Neural progenitor cell (in vitro differentiated cells): Measurements from ENCODE around the gene EMP1. TPM values are rescaled to one million over a fixed set of nuclear protein-coding genes. Genes with fewer than 3 reads are reported as not detected.

Source experiments
- DNase-seq: peaks from one replicate; pipeline ENCODE4 v3.0.0-alpha.2; 2016; ENCODE audit warnings: low spot score
- H2AFZ ChIP-seq: fragments of 200-600 bp; sonication (generic); replicated peaks from 2 replicates; pipeline ENCODE4 v1.6.1; 2016; ENCODE audit warnings: antibody characterized with exemption
- H3F3A ChIP-seq: fragments of 200-600 bp; sonication (generic); 2 replicates; pipeline ENCODE4 v1.6.1; 2016; ENCODE audit warnings: antibody characterized with exemption, low read depth
- H3K27ac ChIP-seq: fragments of 200-600 bp; sonication (generic); 2 replicates; pipeline ENCODE4 v1.5.1; 2016; ENCODE audit warnings: mild to moderate bottlenecking
- H3K27me3 ChIP-seq: fragments of 200-600 bp; sonication (generic); 2 replicates; pipeline ENCODE4 v1.6.1; 2016; ENCODE audit warnings: mild to moderate bottlenecking, moderate library complexity
- H3K36me3 ChIP-seq: fragments of 200-600 bp; sonication (generic); 2 replicates; pipeline ENCODE4 v1.5.1; 2016
- H3K4me1 ChIP-seq: fragments of 200-600 bp; sonication (generic); 2 replicates; pipeline ENCODE4 v1.6.1; 2016; ENCODE audit warnings: mixed run types
- H3K4me2 ChIP-seq: fragments of 200-600 bp; sonication (generic); 2 replicates; pipeline ENCODE4 v1.6.1; 2016
- H3K4me3 ChIP-seq: fragments of 200-600 bp; sonication (generic); 2 replicates; pipeline ENCODE4 v1.5.1; 2016
- H3K79me2 ChIP-seq: fragments of 200-600 bp; sonication (generic); 2 replicates; pipeline ENCODE4 v1.6.1; 2016; ENCODE audit warnings: low read depth
- H3K9ac ChIP-seq: fragments of 200-600 bp; sonication (generic); 2 replicates; pipeline ENCODE4 v1.6.1; 2016
- H3K9me3 ChIP-seq: fragments of 200-600 bp; sonication (generic); 2 replicates; pipeline ENCODE4 v1.5.1; 2016; ENCODE audit warnings: low read depth
- H4K20me1 ChIP-seq: fragments of 200-600 bp; sonication (generic); 2 replicates; pipeline ENCODE4 v1.6.1; 2016; ENCODE audit warnings: low read depth
- H3K27ac Mint-ChIP-seq: 3 replicates; pipeline ENCODE4 v1.8.0; 2021; ENCODE audit warnings: mixed read lengths
- H3K27me3 Mint-ChIP-seq: 2 replicates; pipeline ENCODE4 v1.8.0; 2022; ENCODE audit warnings: low read depth, mild to moderate bottlenecking, inconsistent platforms, moderate library complexity, mixed read lengths; ENCODE audit not compliant: insufficient read depth
- H3K36me3 Mint-ChIP-seq: 3 replicates; pipeline ENCODE4 v1.8.0; 2021; ENCODE audit warnings: mixed read lengths
- H3K4me1 Mint-ChIP-seq: 3 replicates; pipeline ENCODE4 v1.8.0; 2021; ENCODE audit warnings: mixed read lengths
- H3K4me3 Mint-ChIP-seq: 3 replicates; pipeline ENCODE4 v1.8.0; 2021; ENCODE audit warnings: mild to moderate bottlenecking, moderate library complexity, mixed read lengths
- H3K9me3 Mint-ChIP-seq: 3 replicates; pipeline ENCODE4 v1.8.0; 2020; ENCODE audit warnings: mixed read lengths
- EZH2 ChIP-seq: fragments of 200-600 bp; sonication (generic); IDR thresholded peaks from 2 replicates; pipeline ENCODE4 v1.6.1; 2017; ENCODE audit warnings: antibody characterized with exemption, mild to moderate bottlenecking, moderate library complexity
- EZH2phosphoT487 ChIP-seq: fragments of 200-600 bp; sonication (generic); IDR thresholded peaks from 2 replicates; pipeline ENCODE4 v1.6.1; 2017; ENCODE audit warnings: antibody characterized with exemption
- total RNA-seq: library from RNA; depleted of rRNA; stranded (reverse); fragments of >200 nt; gene quantifications from 2 replicates; pipeline ENCODE4 v1.2.3, GENCODE V29; 2015; ENCODE audit warnings: low replicate concordance
- TF ChIP-seq, protein P1 (sequence below): fragments of 200-600 bp; sonication (generic); IDR thresholded peaks from 2 replicates; pipeline ENCODE4 v1.5.1; 2017; ENCODE audit warnings: antibody characterized with exemption, mild to moderate bottlenecking

The EMP1 gene
- total RNA-seq, 1 donor from 2014 or later: not detected

DNA sequence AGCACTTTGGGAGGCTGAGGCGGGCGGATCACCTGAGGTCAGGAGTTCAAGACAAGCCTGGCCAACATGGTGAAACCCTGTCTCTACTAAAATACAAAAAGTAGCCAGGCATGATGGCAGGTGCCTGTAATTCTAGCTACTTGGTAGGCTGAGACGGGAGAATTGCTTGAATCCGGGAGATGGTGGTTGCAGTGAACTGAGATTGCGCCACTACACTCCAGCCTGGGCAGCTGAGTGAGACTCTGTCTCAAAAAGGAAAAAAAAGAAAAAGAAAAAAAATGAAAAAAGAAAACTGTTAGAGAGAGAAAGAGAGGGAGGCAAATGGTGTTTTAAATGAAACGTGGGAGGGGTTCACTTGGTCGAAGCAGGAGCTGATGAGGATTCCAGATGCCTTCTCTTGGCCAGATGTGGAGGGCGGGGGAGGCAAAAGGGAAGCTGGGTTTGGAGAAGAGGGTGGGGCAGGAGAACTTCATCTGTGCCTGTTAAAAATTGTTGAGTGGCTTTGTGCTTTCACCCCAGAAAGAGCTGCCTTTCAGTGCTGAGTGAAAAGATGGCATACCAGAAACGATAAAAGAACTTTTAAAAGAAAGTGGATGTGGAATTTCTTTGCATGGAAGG lies 1.1 kb downstream of the EMP1 start:
- Histone ChIP-seq H3F3A (no peaks in the 10 kb centered on the region), H3K79me2 (no peaks in the 10 kb centered on the region), H3K36me3 (no peaks in the 10 kb centered on the region), H3K4me1 (peaks cover 29% of the 10 kb centered on the region), H2AFZ (peak overlapping the region; percentile 54), H3K27me3 (no peaks in the 10 kb centered on the region), H3K4me2 (no peak overlapping the region), H3K9me3 (no peaks in the 10 kb centered on the region), H4K20me1 (no peaks in the 10 kb centered on the region), H3K27ac (no peak overlapping the region), H3K9ac (no peak overlapping the region), H3K4me3 (no peak overlapping the region)
- no peaks in the 10 kb centered on the region for H3K9me3 Mint-ChIP-seq
- H3K27me3 Mint-ChIP-seq: peaks cover 11% of the 10 kb centered on the region
- TF ChIP-seq, protein P1, sequence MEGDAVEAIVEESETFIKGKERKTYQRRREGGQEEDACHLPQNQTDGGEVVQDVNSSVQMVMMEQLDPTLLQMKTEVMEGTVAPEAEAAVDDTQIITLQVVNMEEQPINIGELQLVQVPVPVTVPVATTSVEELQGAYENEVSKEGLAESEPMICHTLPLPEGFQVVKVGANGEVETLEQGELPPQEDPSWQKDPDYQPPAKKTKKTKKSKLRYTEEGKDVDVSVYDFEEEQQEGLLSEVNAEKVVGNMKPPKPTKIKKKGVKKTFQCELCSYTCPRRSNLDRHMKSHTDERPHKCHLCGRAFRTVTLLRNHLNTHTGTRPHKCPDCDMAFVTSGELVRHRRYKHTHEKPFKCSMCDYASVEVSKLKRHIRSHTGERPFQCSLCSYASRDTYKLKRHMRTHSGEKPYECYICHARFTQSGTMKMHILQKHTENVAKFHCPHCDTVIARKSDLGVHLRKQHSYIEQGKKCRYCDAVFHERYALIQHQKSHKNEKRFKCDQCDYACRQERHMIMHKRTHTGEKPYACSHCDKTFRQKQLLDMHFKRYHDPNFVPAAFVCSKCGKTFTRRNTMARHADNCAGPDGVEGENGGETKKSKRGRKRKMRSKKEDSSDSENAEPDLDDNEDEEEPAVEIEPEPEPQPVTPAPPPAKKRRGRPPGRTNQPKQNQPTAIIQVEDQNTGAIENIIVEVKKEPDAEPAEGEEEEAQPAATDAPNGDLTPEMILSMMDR: no peak
- TF ChIP-seq EZH2phosphoT487 (no peak), EZH2 (no peak)
- peaks cover 64% of the 10 kb centered on the region for H3K4me1 Mint-ChIP-seq
- H3K27ac Mint-ChIP-seq: peak overlapping the region; percentile 62
- DNase-seq: no peak
- peak overlapping the region; percentile 16 for H3K4me3 Mint-ChIP-seq
- H3K36me3 Mint-ChIP-seq: no peaks in the 10 kb centered on the region

DNA sequence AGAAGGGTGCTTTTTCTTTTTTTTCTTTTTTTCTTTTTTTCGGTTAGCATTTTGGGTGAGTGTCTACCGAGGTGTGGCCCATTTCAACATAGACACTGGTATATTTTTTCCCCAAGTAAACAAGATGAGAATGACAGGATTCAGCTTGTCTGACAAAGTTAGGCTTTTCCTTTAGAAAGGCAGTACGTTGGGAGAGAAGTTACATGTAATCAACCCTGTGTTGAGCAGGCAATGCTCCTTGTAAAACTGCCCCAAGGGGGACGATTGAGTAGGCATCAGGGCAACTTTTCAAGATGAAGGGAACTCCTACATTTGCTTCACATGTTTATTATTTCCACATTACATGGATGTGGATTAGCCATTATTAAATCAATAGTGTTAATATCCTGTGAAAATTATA lies 1.7 kb downstream of the EMP1 start:
- H3K27me3 Mint-ChIP-seq: peaks cover 11% of the 10 kb centered on the region
- Histone ChIP-seq H3K27me3 (no peaks in the 10 kb centered on the region), H3K27ac (no peak overlapping the region), H4K20me1 (no peaks in the 10 kb centered on the region), H3K9ac (no peak overlapping the region), H3K36me3 (no peaks in the 10 kb centered on the region), H3K4me1 (peaks cover 29% of the 10 kb centered on the region), H3K9me3 (no peaks in the 10 kb centered on the region), H3K79me2 (no peaks in the 10 kb centered on the region), H3K4me2 (no peak overlapping the region), H3F3A (no peaks in the 10 kb centered on the region), H3K4me3 (no peak overlapping the region), H2AFZ (no peak overlapping the region)
- peak overlapping the region; percentile 62 for H3K27ac Mint-ChIP-seq
- peaks cover 62% of the 10 kb centered on the region for H3K4me1 Mint-ChIP-seq
- no peak for TF ChIP-seq EZH2phosphoT487
- no peak for DNase-seq
- no peaks in the 10 kb centered on the region for H3K36me3 Mint-ChIP-seq
- no peaks in the 10 kb centered on the region for H3K9me3 Mint-ChIP-seq
- H3K4me3 Mint-ChIP-seq: no peak overlapping the region

DNA sequence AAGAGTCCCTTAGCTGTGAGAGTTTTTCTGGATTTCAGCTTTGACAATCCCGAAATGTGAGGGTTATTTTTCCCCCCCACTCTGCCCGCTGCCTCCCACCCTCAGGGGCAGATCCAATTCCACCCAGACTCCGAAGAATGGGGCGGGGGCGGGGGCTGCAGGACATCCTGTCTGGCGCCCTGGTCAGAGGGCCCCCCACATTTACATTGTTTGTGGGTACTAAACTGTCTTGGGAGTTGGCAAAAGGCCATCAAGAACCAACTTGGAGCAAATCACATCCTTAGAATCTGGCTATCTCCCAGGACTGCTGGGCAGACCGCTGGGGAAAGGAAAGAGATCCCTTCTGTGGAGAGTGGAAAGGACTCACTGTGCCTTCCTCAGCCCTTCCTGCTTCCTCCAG lies 2.4 kb downstream of the EMP1 start:
- Mint-ChIP-seq H3K4me3 (no peak overlapping the region), H3K4me1 (peaks cover 61% of the 10 kb centered on the region)

DNA sequence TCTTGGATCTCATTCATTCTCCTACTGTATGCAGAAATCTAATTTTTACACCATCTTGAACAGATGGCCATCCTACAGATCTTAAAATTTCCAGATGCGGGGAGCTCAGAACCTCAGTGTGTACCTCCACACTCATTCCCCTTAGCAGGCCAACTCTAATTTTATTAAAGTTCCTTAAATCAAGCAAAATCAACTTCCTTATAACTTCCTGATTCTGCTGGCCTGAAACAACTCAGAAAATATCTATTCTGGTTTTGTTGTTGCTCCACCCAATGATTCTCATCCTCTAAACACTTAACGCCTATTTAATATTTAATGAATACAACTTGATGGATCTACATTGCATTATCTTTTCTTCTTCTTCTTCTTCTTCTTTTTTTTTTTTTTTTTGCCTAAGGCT lies 3.1 kb downstream of the EMP1 start:
- Histone ChIP-seq H3K4me1 (peaks cover 27% of the 10 kb centered on the region), H3K9me3 (no peaks in the 10 kb centered on the region), H3F3A (no peaks in the 10 kb centered on the region), H3K27ac (no peak overlapping the region), H2AFZ (no peak overlapping the region), H3K4me2 (no peak overlapping the region), H3K79me2 (no peaks in the 10 kb centered on the region), H4K20me1 (no peaks in the 10 kb centered on the region), H3K4me3 (no peak overlapping the region), H3K36me3 (no peaks in the 10 kb centered on the region), H3K27me3 (peaks cover 4% of the 10 kb centered on the region), H3K9ac (no peak overlapping the region)
- Mint-ChIP-seq H3K4me3 (no peak overlapping the region), H3K27me3 (peaks cover 7% of the 10 kb centered on the region), H3K4me1 (peaks cover 61% of the 10 kb centered on the region), H3K36me3 (no peaks in the 10 kb centered on the region), H3K27ac (no peak overlapping the region), H3K9me3 (no peaks in the 10 kb centered on the region)
- no peak for DNase-seq
- TF ChIP-seq EZH2: no peak
- TF ChIP-seq EZH2phosphoT487: no peak
- TF ChIP-seq, protein P1: no peak

More for the DNA sequence above, 2.4 kb downstream of the EMP1 start:
- Histone ChIP-seq H3K9me3 (no peaks in the 10 kb centered on the region), H2AFZ (no peak overlapping the region), H3K27me3 (peaks cover 1% of the 10 kb centered on the region), H3F3A (no peaks in the 10 kb centered on the region), H3K27ac (no peak overlapping the region), H4K20me1 (no peaks in the 10 kb centered on the region), H3K36me3 (no peaks in the 10 kb centered on the region), H3K79me2 (no peaks in the 10 kb centered on the region), H3K4me3 (no peak overlapping the region), H3K9ac (no peak overlapping the region), H3K4me1 (peaks cover 29% of the 10 kb centered on the region), H3K4me2 (no peak overlapping the region)
- Mint-ChIP-seq H3K27me3 (peaks cover 11% of the 10 kb centered on the region), H3K9me3 (no peaks in the 10 kb centered on the region), H3K27ac (no peak overlapping the region), H3K36me3 (no peaks in the 10 kb centered on the region)
- DNase-seq: no peak
- no peak for TF ChIP-seq EZH2phosphoT487
